ENCODE measurements around the gene SRSF5.
A peak's percentile ranks its signal among the peaks of the same experiment; 100 is the strongest.

Gene SRSF5

GRCh38 chr14:69767369-69767999 lies 542 bp downstream of the SRSF5 start:
- Histone ChIP-seq H3K4me3 (ENCODE audit: low read depth in 1 of 2, low read length in 1 of 2) (peak overlapping the region; percentile 92 to 100), H3K27me3 (no peaks in the 10 kb centered on the region), H3K4me1 (ENCODE audit: control insufficient read depth in 1 of 2, insufficient read depth in 1 of 2, low read depth in 1 of 2, low read length in 1 of 2) (peaks cover 22 to 30% of the 10 kb centered on the region in 2 experiments), H3K36me3 (peaks cover 47% of the 10 kb centered on the region), H3K9me3 (no peaks in the 10 kb centered on the region), H3K27ac (peak overlapping the region; percentile 96)
- TF ChIP-seq CTCF (IDR thresholded peaks at IDR 0.05), result no peak

- peaks cover 61% of the 10 kb centered on the region for H3K36me3 ChIP-seq
These were observed 1.9 kb downstream of the SRSF5 start for GRCh38 chr14:69768873-69769272.

GRCh38 chr14:69769623-69770022 lies 2.7 kb downstream of the SRSF5 start:
- Histone ChIP-seq H3K27me3 (no peaks in the 10 kb centered on the region), H3K4me3 (ENCODE audit: low read depth in 1 of 2, low read length in 1 of 2) (no peak overlapping the region), H3K4me1 (ENCODE audit: control insufficient read depth in 1 of 2, insufficient read depth in 1 of 2, low read depth in 1 of 2, low read length in 1 of 2) (peaks cover 22 to 30% of the 10 kb centered on the region in 2 experiments), H3K27ac (no peak overlapping the region), H3K9me3 (no peaks in the 10 kb centered on the region), H3K36me3 (peaks cover 68% of the 10 kb centered on the region)
- TF ChIP-seq CTCF (IDR thresholded peaks at IDR 0.05), result no peak

More at GRCh38 chr14:69768873-69769272, 1.9 kb downstream of the SRSF5 start:
- H3K27ac ChIP-seq, result peak overlapping the region; percentile 96
- peaks cover 22 to 30% of the 10 kb centered on the region in 2 experiments for H3K4me1 ChIP-seq (ENCODE audit: control insufficient read depth in 1 of 2, insufficient read depth in 1 of 2, low read depth in 1 of 2, low read length in 1 of 2)
- TF ChIP-seq CTCF (IDR thresholded peaks at IDR 0.05), result no peak
- no peaks in the 10 kb centered on the region for H3K27me3 ChIP-seq
- no peaks in the 10 kb centered on the region for H3K9me3 ChIP-seq
- peak overlapping the region; percentile 92 to 100 for H3K4me3 ChIP-seq (ENCODE audit: low read depth in 1 of 2, low read length in 1 of 2)

- Histone ChIP-seq H3K4me3 (ENCODE audit: low read depth in 1 of 2, low read length in 1 of 2) (no peak overlapping the region), H3K9me3 (no peaks in the 10 kb centered on the region), H3K27ac (no peak overlapping the region), H3K36me3 (peaks cover 77% of the 10 kb centered on the region), H3K4me1 (ENCODE audit: control insufficient read depth in 1 of 2, insufficient read depth in 1 of 2, low read depth in 1 of 2, low read length in 1 of 2) (peaks cover 22 to 30% of the 10 kb centered on the region in 2 experiments), H3K27me3 (no peaks in the 10 kb centered on the region)
- no peak for TF ChIP-seq CTCF (IDR thresholded peaks at IDR 0.05)
These were observed 3.6 kb downstream of the SRSF5 start for GRCh38 chr14:69770559-69770958.

GRCh38 chr14:69771136-69771535 lies 4.2 kb downstream of the SRSF5 start:
- H3K36me3 ChIP-seq, result peaks cover 83% of the 10 kb centered on the region
- H3K4me3 ChIP-seq (ENCODE audit: low read depth in 1 of 2, low read length in 1 of 2), result no peak overlapping the region
- peaks cover 19 to 25% of the 10 kb centered on the region in 2 experiments for H3K4me1 ChIP-seq (ENCODE audit: control insufficient read depth in 1 of 2, insufficient read depth in 1 of 2, low read depth in 1 of 2, low read length in 1 of 2)
- no peaks in the 10 kb centered on the region for H3K9me3 ChIP-seq
- no peak for TF ChIP-seq CTCF (IDR thresholded peaks at IDR 0.05)
- no peaks in the 10 kb centered on the region for H3K27me3 ChIP-seq
- H3K27ac ChIP-seq, result no peak overlapping the region

All from neutrophil (primary cell).